ENCODE measurements around the gene HPCAL1.
"Not testable (repeated sequence)": the region's sequence is repeated elsewhere in the genome, so short reads cannot be mapped to it uniquely, and the experiment has no call there.

The HPCAL1 gene

DNA sequence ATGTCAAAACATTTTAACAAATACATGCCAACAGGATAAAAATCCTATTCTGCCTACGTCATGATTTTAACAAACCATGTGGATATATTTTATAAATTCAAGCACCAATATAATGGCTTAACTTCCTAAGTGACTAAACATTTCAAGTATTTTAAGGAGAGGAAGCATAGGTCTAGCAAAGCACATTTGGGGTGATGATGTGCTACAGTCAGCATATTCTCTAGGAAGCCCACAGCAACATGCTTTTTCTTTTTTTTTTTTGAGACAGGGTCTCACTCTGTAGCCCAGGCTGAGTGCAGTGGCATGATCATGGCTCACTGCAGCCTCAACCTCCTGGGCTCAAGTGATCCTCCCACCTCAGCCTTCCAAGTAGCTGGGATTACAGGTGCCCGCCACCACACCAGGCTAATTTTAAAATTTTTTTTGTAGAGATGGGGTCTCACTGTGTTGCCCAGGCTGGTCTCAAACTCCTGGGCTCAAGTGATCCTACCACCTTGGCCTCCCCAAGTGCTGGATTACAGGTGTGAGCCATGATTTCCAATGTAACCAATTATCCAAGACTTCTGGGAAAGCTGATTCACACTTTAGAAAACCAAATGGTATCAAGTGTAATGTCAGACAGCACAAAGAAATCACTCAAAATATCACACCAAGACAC lies 139.9 kb downstream of the HPCAL1 start:
- not testable (repeated sequence) for DNase-seq, ATAC-seq

DNA sequence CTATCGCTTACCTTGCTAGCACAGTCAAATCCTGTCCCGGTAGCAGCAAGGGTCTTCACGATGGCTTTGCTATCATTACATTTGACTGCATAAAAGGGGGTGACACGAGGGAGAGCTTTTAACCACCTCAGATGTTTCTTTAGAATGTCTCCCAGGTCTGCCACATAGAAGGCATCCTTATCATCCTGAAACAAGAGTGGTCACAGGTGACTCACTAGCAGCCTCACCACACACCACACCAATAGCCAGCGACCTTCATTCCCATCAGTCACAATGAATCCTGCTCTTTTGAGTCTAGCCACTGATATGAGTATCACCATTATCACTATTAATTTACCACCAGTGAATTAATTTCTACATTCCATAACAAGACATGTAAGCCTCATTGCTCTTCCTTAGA lies 141.8 kb downstream of the HPCAL1 start:
- DNase-seq = peak; percentile 64
- ATAC-seq = peak; percentile 42

DNA sequence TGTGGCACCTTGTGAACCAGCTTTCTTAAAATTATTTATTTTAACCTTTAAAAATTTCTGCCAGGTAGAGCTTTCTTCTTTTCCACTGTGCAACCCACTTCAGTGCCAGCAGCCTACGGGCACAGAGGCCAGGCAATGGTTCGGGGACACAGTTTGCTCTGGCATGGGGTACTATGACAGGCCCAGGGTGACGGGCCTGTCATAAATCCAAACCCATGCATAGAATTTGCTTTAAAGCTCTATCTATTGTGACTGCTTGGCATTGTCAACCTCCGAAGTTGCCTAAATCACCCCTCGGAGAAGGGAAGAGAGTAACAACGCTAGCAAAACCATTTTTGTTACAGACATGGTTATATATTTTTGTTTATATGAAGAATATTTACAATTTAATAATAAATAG lies 143.9 kb downstream of the HPCAL1 start:
- DNase-seq = no peak

DNA sequence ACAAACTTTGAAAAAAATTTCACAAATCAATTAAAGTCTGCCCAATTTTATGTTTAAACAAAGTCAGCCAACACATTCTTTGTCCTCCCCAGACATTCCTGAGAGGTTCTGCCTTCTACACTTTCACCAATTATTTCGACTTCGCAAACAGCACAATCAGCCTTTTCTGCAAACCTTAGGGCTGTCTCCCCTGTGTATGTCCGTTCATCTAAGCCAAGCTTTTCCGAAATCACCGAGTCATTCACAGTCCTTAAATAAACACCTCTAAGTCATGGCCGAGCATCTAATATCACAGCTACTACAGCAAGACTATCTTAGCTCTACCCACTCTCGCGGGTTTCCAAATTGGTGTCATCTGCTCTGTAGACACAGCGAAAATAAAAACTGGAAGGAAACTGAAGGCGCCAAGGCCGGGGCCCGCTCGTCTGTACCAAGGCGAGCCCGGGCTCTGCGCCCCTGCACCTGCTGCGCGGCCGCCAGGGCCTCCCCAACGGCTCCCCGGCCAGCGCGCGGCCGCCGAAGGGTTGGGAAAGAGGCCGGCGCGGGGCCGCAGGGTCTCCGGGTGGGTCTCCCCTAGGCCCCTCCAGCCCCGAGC lies 144.7 kb downstream of the HPCAL1 start:
- no peak for DNase-seq
- peak; percentile 3 for ATAC-seq

More for the DNA sequence above, 143.9 kb downstream of the HPCAL1 start:
- no peak for ATAC-seq

DNA sequence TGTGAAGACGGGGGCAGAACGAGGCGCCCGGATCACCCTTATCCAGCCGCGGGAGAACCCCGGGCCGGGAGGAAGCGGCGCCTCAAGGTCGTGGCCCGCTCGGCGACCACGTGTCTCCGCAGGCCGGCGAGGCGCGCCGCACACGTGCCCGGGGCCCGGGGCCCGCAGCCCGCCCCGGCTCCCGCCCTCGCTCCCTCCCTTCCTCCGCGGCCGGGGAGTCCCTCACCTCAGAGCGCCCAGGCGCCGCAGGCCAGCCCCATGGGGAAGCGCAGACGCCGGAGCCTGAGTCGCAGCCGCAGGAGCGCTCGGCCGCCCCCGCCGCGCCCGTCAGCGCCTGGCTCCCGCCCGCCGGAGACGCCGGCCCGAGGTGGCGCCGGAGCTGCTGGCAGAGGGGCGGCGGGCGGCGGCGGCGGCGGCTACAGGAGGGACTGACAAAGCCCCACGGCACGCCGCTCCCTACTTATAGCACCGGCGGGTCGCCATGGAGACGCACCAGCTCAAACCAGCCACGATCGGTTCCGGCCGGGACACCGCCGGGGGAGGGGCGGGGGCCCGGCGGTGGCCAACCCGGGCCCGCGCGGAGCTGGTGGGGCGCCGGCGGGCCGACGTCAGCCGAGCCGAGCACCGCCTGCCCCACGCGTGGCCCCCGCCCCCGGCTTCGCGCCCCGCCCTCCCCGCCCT lies 145.3 kb downstream of the HPCAL1 start, which contains the start of gene ODC1:
Gene ODC1 (minus strand): TSS at position 433 of the 681 bp plus-strand sequence. CDS start 3,295 bp downstream, outside the sequence.
- DNase-seq (peak; percentile 98), ATAC-seq (peak; percentile 87)

GRCh38 chr2:10448576-10449485 lies 146.1 kb downstream of the HPCAL1 start:
- DNase-seq (peak; percentile 94), ATAC-seq (peak; percentile 68)

GRCh38 chr2:10449486-10449831 lies 146.8 kb downstream of the HPCAL1 start:
- ATAC-seq (no peak), DNase-seq (no peak)

DNA sequence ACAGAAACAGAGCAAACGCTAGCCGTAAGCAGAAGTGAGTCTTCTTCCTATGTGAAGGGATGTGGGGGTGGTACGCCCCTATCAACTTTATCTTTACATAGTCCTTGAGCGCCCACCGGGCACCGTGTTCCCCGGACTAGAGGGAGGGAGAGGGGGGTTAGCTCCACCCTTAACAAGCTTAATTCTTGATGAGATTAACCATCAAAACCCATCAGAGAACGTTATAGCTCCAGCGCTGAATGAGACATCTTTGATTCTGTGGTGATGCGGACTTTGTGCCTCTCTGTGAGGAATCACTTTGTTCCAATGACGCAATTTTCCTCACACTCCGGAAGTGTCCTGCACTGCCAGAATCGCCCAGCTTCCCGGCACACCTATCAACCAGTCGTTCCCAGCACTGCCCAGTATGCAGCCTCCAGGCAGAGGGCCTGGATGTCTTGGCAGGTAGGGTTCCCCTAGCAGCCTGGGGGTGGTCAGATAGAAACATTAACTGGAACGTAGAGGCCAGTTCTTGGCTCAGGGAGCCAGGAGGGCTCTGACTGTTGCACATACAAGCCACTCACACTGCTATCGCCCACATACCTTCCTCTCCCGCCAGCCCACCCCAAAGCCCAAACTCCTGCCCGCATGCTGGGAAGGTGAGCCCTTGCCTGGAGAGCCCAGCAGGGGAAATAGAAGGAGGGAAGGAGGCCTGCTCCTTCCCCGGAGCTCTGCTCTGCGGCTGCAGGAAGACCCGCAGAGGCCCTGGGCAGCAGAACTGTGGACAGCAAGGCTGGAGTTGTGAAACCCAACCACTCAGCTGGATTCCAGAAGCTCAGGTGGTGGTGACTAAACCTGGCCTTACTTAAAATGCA lies 147.4 kb downstream of the HPCAL1 start:
- DNase-seq (no peak), ATAC-seq (no peak)

GRCh38 chr2:10451819-10452218 lies 149.1 kb downstream of the HPCAL1 start:
- DNase-seq (no peak), ATAC-seq (no peak)

DNA sequence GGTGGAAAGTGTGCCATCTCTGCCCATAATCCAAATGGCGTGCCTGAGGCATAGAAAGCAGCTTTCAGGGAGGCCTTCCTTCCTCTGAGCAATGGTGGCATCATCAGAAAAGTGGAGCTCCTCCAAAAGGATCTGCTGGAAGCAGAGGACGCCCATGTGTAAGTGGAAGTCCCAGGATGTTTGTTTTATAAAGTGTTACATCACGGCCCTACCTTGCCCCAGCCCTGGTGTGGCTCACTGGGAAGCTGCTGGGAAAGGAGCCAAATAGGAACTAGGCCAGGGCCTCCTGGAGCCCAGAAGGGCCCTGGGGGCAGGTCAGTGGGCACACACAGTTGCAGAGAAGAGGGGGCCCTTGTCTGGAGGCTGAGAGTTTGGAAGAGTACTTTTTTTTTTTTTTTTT lies 149.6 kb downstream of the HPCAL1 start:
- DNase-seq (no peak), ATAC-seq (no peak)

DNA sequence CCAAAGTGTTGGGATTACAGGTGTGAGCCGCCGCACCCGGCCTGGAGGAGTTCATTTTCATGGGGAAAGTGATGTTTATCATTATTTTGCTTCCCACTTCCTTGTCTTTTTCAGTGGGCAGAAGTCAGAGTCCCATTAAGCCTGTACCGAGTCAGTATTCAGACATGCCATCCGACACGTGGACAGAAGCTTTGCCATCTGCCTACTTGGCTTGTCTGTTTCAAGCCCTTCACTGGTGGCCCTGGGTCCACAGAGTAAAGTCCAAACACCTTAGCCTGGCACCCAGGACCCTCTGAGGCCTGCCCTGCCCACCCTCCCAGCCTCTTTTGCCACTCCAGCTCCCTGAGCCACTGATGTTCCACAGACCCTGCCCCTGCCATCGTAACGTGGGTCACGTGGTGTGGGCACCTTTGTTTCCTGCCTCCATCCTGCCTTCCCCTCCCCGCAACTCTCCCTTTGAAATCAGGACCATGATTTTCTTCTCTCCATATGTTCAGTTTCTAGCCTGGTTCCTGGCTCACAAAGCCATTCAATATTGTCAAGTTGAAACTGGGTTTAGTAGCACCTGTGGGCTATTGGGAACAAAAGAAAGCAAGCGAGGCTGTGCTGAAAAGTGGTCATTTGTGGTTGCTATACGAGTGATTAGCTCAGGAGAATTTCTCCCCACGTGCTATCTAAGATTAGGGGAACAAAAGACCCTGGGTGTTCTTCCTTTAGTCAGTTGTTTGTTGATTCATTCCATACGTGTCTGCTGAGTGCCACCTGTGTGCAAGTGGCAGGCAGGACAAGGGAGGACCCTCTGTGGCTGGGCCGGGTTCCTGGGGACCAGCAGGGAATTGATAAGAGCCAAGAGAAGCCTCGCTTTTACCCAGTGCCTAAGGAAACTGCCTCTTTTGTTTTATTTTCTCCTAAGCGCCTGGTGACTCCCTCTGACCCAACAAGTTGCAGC lies 150.5 kb downstream of the HPCAL1 start:
- DNase-seq = no peak
- no peak for ATAC-seq

GRCh38 chr2:10453905-10454298 lies 151.2 kb downstream of the HPCAL1 start:
- DNase-seq = no peak
- ATAC-seq = no peak

GRCh38 chr2:10454505-10454904 lies 151.8 kb downstream of the HPCAL1 start:
- ATAC-seq = no peak
- DNase-seq = no peak

- not testable (repeated sequence) for ATAC-seq, DNase-seq
These were observed 154.5 kb downstream of the HPCAL1 start for GRCh38 chr2:10457195-10457594.

- DNase-seq = no peak
- ATAC-seq = no peak
These were observed 155.3 kb downstream of the HPCAL1 start for GRCh38 chr2:10457846-10458598.

GRCh38 chr2:10460366-10460796 lies 157.7 kb downstream of the HPCAL1 start:
- ATAC-seq (no peak), DNase-seq (no peak)

- ATAC-seq (no peak), DNase-seq (no peak)
These were observed 159.7 kb downstream of the HPCAL1 start for GRCh38 chr2:10462178-10463083.

GRCh38 chr2:10465910-10466309 lies 163.2 kb downstream of the HPCAL1 start:
- DNase-seq = no peak
- no peak for ATAC-seq

Data from stimulated activated naive CD8-positive, alpha-beta T cell treated with anti-CD3 and anti-CD28 coated beads, Interleukin-15, Interleukin-2, amounts not matched to agents 100 U/mL and 50 U/mL, for 24 hours (primary cell).